Hematopoietic multipotent progenitor cell treated with erythropoietin and hydrocortisone succinate and interleukin-3 and kit ligand, for 4 days (in vitro differentiated cells): Measurements from ENCODE around the gene OR4C6.

ENCODE experiments used
- DNase-seq: peaks from one replicate; pipeline ENCODE4 v3.0.0-alpha.2; 2015

Gene OR4C6

DNA sequence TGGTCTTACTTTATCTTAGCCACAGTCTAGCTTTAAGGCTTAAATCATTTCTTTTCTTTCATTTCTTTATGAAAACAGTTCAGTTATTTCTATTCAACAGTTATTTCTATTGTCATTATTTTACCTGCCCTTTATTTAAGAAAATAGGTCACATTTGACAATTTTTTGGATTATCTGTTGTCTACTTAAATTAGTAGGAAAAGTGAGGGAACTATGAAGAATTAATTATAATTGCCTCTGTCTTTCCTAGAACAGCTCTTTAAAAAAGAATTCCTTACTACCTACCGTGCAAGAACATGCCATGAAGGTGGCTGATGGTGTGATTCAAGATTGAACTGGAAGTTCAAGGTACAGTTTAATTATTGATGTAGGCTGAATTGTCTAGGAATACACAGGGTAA is at the start of gene OR4C6:
Gene OR4C6, plus strand, starts transcription at position 301 of the 400 bp plus-strand sequence. CDS start 2,966 bp downstream, outside the sequence.
- no peak for DNase-seq

DNA sequence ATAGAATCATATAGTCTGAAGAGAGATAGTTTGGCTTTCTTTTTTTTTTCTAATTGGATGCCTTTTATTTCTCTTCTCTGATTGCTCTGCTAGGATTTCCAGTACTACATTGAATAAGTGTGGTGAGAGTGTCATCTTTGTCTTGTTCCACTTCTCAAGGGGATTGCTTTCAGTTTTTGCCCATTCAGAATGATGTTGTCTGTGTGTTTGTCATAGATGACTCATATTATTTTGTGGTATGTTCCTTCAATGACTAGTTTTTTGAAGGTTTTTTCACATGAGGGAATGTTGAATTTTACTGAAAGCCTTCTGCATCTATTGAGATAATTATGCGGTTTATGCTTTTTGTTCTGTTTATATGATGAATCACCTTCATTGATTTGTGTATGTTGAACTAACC is 37.5 kb upstream of the OR4C6 start:
- no peak for DNase-seq

DNA sequence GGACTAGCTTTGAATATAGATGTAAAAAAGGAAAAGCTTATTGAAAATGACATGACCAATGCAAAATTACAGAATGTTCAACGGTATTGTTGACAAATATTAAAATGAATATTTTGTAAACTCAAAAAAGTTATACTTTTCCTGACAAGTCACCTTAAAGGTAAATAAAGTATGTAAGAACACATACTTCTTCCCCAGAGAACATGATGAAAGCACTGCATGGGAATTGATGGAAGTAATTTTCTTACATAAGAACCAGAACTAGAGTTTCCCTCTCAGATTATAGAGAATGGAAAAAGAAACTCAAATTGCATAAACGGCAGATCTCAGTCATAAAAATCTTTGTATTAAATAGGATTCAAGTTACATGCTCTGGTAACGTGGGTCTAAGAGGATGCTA is 27.2 kb upstream of the OR4C6 start, which contains the start of gene OR4P4:
Gene OR4P4, plus strand, starts transcription at position 301 of the 400 bp plus-strand sequence.
- no peak for DNase-seq

DNA sequence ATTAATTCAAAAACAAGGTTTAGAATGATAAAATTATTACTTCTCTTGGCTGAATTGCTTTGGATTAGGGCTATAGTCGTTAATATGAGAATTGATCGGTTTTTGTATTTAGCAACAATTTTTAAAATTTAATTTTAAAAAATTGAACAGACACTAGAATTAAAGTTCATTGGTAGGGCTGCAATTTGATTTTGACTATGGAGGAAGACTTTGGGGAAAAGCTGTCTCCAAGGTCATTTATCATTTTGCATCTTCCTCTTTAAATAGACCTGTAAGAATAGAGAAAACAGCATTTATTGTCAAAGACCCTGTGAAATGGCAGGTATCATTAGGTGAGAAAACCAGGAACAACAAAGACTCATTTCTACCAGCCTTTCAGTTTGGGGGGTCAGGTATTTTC is 14.0 kb upstream of the OR4C6 start, which contains the start of gene OR4S2:
Gene OR4S2, plus strand, starts transcription at position 301 of the 400 bp plus-strand sequence. CDS start 2,577 bp downstream, outside the sequence.
- DNase-seq: no peak

DNA sequence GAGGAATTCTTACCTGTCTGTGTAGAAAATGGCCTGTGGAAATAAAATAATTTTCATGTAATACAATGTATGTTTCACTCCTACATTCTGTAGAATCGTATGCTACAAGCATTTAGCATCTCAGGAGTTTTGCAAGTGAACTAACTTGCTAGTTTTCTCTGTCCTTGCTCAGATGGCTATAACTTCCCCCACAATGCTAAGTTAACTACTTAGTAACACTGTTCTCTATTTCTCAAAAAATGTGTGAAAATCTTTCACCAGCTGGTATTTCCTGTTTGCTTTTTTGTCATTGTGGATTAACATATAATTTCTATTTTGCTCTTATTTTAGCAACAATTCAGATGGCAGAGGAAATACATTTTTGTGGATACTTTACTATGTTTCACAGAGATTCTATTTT is 9.4 kb upstream of the OR4C6 start:
- no peak for DNase-seq

DNA sequence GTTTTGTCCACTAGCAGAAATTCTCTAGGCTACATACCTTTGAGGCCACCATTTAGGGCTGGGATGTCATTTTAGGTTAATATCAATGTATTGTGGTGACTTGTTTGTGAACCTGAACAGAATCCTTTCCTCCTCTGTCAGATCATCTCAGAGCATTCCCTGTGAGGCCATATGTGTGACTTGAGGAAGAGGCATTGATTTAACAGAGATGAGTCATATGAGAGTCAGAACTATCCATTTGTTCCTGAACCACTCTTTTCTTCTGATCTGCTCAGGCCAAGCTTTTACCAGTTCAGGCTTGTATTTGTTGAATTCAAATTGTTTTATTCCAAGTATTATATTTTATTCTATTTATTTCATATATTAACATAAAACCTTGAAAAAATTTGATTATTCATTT is 6.9 kb upstream of the OR4C6 start:
- DNase-seq: no peak

DNA sequence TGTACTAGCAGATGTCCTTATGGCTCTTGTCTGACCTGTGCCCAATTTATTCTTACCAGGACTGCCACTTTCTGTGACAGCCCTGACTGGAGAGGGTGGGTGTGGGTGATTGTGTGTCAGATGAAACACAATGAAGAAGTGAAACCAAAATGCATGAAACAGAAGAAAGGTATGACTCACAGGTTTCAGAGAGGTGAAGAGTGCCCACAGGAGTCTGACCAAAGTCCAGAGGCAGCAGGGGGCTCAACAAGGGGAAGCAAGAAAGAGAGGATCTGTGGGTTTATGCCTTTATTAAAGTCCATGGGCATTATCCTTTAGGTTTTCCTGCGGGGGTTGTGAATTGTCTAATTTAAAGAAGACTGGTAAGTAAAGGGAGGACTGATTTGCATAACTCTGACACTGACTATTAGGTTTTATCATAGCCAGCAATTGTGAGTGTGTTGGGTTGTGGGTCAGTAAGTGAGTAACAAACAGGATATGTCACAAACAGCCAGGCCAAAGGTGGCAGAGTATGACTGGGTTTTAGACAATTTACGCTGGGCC is 3.9 kb upstream of the OR4C6 start:
- no peak for DNase-seq

DNA sequence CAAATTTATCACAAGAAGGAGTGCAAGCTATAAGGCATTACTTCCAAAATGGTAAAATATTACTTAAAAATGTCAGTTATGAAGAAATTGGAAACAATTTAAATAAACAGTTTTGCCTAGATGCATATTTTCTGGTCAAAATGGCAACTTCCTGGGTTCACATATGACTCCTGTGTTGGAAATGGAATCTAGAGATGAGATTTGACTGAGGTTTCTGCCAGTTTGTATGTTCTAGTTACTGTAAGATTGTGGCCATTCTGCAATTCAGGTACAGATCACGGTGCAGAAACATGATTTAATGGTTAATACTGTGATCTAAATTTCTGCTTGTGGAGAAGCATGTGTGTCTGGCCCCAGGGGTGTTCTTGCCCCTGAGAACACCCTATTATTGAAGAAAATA is 3.4 kb upstream of the OR4C6 start:
- no peak for DNase-seq

DNA sequence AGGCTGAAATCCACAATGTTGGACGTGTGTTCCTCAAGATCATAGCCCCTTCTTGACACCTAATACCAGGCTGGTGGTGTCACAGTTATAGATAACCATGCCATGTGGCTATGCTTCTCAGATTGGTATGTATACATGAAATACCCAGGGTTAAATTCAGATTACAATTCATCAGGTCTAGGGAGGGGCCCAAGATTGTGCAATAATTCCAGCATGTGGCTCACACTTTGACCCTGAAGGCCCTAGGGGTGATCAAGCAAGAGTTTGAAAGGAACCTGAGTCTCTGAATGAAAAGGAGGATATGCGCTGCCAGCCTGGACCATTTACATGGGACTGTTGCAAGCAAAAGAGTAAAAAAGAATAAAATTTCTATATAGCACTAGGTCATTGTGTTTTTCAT is 7.4 kb downstream of the OR4C6 start:
- no peak for DNase-seq

DNA sequence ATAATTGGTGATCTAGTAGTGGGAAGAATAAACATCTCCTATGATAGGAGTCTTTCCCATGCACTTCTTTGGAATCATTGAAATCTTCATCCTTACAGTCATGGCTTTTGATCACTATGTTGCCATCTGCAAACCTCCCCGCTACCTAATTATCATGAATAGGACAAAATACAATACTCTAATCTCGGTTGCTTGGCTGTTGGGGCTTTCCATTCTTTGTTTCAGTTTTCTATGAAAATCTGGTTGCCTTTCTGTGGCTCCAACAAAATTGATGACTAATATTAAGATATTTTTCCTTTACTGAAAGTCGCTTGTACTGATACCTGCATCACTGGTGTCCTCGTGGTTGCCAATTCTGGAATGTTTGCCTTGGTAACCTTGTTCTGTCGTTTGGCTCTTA is 11.9 kb downstream of the OR4C6 start:
- no peak for DNase-seq

DNA sequence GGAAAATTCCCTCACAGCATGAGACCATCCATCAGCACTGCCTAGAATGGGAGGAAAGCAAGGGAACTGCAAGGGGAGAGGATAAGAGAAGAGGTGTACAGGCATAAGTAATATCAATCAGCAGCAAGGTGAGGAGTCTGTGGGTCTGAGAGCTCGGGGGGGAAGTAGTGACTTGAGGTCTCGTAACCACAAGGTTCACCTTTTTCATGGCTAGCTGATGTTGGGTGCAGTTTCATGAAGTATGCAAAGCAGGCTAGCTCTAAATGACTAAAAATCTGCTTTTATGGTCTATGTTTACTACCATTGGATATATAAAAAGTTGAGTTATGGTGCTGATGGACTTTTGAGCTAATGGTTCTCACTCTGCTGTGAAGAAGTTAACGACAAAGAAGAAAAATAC is 35.8 kb downstream of the OR4C6 start:
- DNase-seq: no peak

DNA sequence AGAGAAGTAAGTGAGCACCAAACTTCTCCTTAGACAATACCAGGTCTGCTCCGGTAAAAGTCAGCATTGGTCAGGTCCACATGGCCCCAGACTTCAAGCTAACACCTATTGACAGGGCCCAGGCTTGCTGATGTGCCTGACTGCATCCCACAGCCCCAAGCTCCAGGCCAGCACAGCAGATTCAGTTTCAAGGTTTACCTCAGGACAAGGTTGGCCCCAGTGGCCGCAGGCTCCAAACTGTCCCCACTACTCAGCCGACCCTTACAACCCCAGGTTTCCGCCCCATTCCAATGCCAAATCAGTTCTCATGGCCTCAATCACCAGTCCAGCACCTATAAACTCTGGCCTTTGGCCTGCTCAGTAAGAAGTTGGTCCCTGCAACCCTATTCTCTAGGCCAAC is 39.4 kb downstream of the OR4C6 start:
- no peak for DNase-seq

DNA sequence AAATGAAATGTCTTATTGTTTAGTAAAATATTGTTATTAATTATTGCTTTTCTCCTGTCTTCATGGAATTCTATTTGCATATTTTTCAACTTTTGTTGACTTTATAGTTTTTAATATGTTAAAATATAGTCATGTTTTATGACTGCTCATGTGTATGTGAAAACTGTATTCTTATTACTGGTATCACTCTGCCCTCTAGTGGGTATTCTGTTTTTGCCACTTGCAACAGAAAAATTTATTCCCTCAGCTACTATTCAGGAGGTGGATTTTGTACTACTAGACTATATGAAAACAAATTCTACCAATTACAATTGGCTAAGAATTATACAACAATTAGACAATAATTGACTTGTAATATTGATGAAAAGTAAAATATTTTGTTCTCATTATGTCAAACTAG is 45.0 kb downstream of the OR4C6 start:
- peak; percentile 65 for DNase-seq

DNA sequence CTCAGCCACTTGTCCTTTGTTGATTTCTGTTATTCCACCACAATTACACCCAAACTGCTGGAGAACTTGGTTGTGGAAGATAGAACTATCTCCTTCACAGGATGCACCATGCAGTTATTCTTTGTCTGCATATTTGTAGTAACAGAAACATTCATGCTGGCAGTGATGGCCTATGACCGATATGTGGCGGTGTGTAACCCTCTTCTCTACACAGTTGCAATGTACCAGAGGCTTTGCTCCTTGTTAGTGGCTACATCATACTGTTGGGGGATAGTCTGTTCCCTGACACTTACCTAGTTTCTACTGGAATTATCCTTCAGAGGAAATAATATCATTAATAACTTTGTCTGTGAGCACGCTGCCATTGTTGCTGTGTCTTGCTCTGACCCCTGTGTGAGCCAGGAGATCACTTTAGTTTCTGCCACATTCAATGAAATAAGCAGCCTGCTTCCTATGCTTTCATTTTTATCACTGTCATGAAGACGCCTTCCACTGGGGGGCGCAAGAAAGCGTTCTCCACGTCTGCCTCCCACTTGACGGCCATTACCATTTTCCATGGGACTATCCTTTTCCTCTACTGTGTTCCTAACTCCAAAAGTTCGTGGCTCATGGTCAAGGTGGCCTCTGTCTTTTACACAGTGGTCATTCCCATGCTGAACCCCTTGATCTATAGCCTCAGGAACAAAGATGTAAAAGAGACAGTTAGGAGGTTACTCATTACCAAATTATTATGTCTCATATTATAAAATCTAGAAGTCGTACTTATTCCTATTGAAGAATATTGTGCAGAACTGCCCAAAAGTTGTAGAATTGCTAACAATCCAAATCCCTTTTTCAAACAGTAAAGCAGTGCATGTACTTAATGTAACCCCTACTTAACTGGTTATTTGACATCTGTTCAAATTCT is 53.2 kb downstream of the OR4C6 start:
- peak; percentile 22 for DNase-seq
